ENCODE results near the gene HK1. TPM values are rescaled to one million over a fixed set of nuclear protein-coding genes. Genes with fewer than 3 reads are reported as not detected.
"Not testable (repeated sequence)": the region's sequence is repeated elsewhere in the genome, so short reads cannot be mapped to it uniquely, and the experiment has no call there.

The HK1 gene
- total RNA-seq, 1 experiment from 2014 or later, result 152 TPM

DNA sequence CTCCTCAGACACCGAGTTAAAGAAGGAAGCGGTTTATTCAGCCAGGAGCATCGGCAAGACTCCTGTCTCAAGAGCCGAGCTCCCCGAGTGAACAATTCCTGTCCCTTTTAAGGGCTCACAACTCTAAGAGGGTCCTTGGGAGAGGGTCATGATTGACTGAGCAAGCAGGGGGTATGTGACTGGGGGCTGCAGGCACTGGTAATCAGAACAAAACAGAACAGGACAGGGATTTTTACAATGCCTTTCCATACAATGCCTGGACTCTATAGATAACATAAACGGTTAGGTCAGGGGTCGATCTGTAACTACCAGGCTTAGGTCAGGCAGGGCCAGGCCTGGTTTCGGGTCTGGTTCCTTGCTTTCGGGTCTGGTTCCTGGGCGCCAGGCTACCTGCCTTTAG lies 30.0 kb downstream of the HK1 start:
- not testable (repeated sequence) for DNase-seq (ENCODE audit: low spot score)

DNA sequence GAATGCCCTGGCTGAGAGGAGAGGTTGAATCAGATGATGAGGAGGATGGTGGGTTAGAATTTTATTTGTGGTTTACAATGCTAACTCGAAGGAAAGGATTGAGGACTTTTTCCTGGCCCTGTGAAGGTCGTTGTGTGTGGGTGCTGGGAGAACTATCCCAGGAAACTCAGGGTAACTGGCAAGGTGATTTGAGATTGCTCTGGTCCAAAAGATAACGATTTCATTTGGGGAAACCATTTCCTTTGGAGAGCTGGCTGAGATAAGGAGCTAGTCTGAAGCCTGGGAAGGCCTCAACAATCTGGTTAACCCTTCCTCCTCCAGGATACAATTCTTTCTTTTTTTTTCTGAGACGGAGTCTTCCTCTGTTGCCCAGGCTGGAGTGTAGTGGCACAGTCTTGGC lies 33.0 kb downstream of the HK1 start:
- no peak for DNase-seq (ENCODE audit: low spot score)

DNA sequence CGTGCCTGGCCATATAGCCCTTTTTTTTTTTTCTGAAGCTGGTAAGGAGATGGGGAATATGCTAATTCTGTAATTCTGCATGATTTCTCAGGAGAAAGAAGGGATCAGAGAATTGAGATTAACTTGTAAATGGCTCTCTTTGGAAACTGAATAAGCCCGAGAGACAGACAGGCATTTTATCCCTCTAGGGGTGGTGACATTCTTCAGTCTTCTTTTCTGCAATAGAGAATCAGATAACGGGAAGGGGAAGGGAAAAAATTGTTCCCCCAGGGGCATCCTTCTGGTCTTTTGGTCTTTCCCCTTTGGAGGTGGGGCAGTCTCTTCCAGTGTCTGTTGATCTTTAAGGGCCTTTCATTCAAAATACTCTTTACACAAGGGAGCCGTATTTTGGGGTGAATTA lies 34.2 kb downstream of the HK1 start:
- no peak for DNase-seq (ENCODE audit: low spot score)

DNA sequence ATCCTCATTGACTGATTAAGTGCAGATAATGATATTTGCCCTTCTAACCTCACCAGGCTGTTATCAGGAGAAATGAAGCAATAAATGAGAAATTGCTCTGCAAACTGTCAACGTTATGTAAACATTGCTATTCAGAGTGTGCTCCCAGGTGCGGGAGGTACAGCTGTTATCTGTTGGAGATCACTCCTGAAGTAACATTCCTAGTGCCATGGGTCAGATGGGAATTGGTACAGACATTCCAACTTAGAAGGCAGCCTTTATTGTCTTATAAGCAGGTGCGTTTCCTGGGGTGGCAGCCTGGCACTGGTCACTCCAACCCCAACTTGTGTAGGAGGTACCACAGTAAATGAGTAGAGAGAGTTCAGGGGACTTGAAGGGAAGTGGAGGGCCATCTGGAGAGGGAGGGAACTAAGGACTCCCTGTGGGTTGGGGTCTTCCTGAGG lies 36.8 kb downstream of the HK1 start:
- DNase-seq (ENCODE audit: low spot score), result peak; percentile 30

DNA sequence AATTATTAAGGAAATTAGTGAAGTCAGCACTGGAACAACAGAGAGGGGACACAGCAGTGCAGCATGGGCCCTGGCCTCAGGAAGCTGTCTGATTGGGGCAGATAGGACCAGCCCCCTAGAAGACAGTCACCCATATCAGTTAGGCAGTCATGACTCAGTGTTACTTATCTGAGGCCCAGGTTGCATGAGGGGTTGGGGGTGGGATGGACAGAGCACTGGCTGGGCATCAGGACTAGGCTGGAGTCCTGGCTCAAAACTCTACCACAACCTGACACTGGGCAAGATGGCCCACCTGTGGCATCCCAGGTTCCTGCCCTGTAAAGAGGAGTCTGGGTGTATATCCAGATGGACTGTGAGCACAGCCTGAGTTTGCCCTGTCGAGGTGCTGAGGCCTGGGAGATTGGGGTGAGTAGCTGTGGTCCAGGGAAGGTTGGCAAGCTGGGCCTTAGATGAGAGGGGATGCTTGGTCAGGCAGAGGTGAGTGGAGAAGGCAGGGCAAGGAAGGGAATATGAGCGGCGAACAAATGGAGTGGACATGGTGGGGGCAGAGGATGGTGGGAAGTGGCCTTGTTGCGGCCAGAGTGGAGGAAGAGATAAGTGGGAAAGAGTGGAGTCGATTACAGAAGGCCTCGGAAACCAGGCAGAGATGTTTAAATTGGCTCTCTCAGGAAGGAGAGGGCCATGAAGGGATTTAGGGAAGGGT lies 37.5 kb downstream of the HK1 start:
- DNase-seq (ENCODE audit: low spot score), result peak; percentile 50

DNA sequence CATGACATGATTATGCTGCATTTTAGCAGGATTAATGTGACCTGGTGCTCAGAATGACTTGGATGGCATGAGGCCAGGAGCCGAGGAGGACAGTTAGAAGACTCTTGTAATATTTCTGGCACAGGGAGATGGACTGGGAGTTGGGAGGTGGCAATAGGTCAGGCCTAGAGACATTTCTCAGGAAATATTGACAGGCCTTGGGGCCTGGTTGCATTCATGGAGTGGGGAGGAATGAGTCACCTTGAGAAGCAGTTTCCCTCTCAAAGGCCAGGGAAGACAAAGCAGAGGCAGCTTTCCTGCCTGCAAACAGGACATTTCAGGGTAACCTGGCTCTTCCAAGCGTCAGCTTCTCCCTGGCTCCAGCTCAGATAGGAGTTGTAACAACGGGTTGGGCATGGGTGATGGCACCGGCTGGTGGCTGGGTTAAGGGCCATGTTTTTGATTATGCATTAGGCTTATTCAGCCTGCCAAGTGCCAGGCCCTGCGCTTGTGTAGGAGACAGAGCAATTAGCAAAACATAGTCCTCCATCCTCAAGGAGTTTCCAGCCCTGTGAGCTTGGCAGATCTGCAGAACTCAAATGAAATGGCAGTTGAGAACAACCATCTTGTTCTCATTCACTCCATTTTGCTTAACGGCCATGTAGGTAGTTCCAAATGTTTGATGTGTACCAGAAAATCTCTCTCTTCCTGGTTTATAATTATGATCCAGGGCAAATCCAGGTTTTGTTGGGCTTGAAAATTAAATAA lies 38.2 kb downstream of the HK1 start:
- DNase-seq (ENCODE audit: low spot score), result peak; percentile 75

DNA sequence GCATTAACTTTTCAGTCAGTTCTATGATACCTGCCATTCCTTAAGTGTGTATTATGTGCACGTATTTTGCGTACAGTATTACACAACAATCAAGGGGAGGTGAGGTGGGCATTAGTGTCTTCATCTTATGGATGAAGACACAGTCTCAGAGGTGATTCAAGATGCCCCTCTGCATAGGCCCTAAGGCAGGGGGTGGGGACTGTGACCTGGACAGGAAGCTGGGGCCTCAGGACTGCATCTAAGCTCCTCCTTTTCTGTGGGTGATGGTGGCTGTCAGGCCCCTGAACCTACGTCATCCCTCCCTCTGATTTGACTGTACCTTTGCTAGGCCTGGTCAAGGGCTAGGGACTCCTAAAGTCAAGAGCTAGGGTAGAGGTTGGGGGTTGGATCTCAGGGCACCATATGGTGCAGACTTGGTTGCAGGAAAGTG lies 38.9 kb downstream of the HK1 start:
- no peak for DNase-seq (ENCODE audit: low spot score)

DNA sequence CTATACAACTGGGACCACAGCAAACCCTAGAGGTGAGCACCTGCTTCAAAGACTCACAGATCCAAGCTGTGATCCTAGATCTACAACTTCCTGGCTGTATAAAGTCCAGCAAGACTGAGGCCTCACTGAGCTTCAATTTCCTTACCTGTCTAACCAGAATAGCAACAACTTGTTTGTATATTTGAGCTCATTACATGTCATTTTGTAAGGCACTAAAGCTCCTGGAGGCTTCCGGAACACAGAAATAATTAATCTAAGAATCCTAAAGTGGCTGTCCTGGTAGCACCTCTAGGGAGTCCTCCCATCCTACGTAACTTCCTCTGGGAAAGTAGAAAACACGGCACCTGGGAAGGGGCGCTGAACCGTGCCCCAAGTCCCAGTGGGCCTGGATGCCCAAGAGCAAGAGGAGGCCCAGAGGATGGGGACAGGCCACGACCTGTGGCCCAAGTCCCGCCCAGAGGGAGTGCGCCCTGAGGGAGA lies 39.4 kb downstream of the HK1 start:
- no peak for DNase-seq (ENCODE audit: low spot score)

DNA sequence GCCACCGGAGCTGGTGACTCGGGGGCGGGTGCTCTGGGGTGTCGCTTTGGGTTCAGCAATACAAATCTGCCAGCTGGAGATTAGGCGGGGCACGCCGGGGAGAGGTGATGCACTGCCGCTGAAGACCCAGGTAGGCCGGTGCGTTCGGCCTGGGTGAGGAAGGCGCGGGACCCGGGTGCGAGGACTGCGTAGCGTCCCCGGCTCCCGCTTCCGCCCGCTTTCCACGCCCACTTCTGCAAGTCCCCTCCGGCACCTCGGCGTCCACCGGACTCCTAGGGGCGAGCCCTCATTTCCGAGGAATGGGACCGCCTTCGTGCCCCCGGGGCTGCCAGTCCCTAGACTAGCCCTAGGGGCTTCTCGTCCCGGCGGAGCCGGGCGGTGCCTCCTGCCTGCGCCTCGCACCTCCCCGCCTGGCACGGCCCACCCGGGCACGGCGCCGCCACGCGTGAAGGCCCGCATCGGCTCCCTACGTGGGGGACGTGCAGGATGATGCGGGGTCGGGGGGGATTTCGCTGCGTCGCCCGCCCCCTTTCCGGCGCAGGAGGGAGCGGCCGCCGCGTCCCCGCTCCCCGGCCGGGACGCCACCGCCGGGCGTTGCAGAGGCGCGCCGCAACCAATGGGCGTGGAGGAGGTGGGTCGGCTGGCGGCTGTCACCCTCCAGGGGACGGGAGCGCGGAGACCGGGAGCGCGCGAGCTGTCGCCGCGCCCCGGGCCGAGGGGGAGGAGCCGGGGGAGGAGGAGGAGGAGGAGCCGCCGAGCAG lies 40.0 kb downstream of the HK1 start:
- DNase-seq (ENCODE audit: low spot score), result peak; percentile 74

DNA sequence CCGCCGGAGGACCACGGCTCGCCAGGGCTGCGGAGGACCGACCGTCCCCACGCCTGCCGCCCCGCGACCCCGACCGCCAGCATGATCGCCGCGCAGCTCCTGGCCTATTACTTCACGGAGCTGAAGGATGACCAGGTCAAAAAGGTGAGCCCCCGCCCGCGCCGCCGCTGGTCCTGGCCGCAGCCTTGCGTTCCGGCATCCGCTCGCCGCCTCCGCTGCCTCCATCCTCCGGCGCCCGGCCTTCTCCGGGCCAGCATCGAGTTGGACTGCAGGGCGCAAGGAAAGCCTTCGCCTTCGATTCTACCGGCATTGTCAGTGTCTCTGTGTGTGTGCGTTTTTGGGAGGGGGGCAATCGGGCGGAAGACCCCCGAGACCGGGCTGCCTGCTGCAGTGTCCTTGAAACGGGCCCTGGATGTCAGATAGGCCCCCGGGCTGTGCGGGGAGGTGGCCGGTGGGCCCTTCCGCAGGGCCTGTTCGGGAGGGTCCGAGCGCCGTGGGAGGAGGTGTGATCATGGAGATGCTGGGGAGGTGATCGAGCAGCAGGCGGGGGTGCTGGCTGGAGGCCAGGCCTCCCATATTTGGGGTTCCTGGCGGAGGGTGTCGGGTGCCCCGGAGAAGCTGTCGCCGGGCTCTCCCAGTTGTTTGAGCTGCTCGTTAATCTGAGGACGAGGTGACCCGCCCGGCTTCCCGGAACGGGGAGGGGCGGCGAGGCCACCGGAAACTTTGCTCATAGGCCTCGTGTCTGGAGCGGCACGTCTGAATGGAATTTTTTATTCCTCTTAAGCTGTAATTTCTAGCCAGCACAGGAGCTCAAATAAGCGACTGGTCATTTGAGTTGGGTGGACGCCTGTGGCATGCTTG lies 40.8 kb downstream of the HK1 start:
- DNase-seq (ENCODE audit: low spot score), result peak; percentile 60

DNA sequence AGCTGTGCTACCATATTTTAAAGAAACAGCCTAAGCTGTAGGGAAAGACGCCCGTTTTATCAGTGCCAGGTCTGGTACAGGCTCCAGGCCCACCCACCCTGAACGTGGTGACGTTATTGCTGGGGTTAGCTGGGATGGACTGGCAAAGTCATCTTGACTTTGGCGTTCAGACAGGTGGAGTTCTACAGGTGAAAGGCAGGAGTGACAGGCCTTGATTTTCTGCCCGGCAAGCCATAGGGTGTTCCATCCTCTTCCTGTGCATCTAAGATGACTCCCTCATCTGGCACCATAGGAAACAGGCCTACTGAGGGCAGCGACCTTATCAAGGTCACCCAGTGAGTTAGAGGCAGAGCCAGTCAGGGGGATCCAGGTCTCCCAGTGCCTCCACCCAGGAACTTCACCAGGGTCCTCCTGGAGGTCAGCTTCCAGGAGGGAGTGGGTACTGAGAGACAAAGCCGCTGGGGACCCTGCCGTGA lies 41.6 kb downstream of the HK1 start:
- no peak for DNase-seq (ENCODE audit: low spot score)

DNA sequence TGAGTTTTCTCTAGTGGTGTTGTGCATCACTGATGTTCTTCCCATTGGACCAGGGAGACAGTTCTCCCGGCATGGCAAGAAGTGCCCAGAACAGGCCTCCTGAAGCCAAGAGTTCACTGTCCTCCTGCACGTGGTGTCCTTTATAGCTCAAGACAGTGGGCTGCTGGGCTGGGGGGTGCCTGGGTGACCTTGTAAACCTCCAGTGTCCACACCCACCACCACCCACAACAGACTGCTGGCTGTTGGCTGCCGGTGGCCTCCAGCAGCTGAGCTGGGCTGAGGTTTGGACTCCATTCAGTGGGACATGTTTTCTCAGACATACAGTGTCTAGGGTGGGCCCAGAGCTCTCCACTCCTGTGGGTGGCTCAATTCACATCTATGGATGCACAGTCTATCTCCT lies 42.2 kb downstream of the HK1 start:
- DNase-seq (ENCODE audit: low spot score), result no peak

DNA sequence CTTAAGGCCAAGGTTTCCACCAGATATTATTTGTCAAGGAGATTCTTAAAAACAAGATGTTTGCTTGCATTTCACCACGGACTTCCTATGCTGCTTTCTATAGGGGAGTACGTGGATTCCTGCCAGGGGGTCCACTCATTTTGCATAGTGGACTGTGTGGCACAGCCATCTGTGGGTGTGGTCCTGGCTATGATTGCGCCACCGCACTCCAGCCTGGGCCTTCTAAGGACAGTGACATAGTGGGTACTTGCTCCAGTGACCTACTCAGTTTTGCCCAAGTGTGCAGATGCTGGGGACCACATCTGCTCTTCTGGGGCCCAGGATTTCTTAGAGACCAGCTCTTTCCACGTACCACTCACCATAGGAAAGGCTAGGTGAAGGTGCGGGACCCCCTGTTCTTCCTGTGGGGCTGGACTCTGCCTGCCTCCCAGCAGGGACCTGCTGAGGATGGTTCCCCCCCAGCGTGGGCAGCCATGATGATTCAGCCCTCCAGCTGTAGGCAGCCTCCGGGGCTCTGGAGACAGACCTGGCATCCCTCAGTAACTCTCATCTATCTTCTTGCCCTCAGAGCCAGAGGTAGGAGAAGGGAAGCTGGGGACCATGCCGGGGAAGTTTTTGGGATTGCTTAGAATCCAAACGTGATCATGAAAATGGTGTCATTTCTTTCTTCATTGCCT lies 42.9 kb downstream of the HK1 start:
- DNase-seq (ENCODE audit: low spot score), result no peak

DNA sequence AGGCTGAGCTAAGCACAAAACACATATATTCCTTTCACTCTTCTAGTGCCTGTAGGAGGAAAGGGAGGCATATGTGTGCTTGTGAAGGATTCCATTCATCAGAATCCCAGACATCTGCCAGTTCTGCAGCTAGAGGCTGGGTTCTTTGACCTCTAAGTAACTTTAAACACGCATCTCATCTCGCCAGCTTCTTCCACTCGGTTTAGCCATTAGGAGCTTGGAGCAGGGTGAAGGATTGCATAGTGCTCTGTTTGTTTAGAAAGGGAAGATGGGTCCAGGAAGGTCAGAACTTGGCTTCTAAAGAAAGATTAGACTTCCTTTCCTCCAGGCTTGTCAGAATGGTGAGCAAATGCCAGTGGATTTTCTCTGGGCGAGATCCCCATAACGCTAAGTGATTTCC lies 43.6 kb downstream of the HK1 start:
- no peak for DNase-seq (ENCODE audit: low spot score)

DNA sequence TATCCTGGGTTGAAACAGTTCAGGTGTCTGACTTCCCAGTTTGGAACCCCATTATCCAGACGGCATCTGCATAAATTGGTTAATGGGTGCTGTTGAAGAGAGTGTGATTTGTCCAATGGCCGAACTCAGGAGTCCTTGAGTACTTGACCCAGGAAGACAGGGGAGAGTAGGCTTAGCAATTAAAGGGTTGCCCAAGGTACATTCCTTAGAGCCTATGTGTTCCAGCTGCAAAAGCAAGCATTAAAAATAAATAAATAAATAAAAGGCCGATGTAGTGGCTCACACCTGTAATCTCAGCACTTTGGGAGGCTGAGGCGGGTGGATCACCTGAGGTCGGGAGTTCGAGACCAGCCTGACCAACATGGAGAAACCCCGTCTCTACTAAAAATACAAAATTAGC lies 44.0 kb downstream of the HK1 start:
- DNase-seq (ENCODE audit: low spot score), result not testable (repeated sequence)

DNA sequence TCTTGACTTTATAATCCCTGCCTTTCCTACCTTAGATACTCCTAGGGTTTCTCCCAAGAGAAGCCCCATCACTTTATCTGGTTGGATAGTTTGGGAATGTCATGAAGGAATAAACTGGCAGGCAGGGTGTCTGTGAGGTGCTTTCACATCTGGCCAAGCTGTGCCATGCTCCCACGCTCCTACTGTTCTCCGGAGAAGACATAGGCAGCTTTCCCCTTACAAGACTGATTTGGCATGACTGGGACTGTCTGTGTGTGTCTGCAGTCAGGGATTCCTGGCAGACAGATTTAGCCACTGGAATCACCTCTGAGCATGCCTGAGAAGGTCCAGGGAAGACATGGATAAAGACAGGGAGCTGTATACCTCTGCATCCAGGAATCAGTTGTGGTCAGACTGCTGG lies 45.3 kb downstream of the HK1 start:
- DNase-seq (ENCODE audit: low spot score), result no peak

DNA sequence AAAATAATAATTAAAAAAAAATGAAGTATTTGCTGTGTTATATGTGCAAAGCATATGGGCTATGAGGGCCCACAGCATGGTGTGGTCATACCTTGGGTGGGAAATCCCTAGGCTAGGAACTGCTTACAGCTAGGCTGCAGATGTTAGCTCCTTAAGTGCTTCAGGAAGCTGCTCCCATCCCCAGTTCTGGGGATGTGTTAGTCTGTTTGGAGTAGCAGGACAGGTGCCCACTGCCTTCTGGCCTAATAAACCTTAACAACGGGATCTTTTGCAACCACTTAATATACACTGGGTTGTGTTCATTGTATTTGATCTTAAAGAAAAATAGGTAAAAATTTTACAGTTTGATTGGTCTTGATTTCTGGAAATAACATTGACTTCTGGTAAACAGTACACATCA lies 46.3 kb downstream of the HK1 start:
- no peak for DNase-seq (ENCODE audit: low spot score)

DNA sequence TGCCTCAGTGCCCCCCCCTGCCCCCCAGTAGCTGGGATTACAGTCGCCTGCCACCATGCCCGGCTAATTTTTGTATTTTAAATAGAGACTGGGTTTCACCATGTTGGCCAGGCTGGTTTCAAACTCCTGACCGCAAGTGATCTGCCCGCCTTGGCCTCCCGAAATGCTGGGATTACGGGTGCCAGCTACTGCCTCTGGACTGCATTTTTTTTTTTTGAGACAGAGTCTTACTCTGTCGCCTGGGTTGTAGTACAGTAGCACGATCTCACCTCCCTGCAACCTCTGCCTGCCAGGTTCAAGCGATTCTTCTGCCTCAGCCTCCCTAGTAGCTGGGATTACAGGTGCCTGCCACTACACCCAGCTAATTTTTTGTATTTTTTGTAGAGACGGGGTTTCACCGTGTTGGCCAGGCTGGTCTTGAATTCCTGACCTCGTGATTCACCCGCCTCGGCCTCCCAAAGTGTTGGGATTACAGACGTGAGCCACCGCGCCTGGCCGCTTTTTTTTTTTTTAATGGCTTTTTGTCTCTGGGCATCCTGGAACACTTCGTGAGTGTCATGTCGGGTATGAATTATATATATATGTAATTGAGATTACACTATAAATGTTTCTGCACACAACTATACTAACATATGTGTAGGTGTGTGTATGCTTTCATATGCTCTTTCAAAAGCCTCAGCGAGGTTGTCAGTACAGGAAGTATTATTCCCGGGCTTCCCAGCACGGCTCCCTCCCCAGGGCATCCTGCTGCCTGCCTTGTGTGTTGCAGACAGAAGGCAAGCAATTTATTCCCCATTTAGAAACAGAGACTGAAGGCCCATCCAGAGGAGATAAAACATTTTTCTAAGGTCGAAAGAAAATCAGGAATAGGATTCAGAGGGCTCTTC lies 47.6 kb downstream of the HK1 start:
- DNase-seq (ENCODE audit: low spot score), result peak; percentile 64

DNA sequence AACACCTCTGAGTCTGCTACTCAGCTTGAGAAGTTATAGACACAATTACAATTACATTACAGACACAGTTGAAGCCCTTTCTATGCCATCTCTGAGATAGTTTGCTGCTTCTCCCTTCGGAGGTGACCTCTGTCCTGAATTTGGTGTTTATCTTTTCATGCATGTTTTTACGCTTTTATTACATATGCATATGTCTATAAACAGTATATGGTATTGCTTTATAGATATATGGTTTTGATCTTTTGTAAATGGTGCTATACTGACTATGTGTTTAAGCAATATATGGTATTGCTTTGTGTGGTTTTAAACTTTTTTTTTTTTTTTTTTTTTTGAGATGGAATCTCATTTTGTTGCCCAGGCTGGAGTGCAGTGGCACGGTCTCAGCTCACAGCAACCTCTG lies 48.4 kb downstream of the HK1 start:
- no peak for DNase-seq (ENCODE audit: low spot score)
